ENCODE data around the gene GEMIN5.

DNA sequence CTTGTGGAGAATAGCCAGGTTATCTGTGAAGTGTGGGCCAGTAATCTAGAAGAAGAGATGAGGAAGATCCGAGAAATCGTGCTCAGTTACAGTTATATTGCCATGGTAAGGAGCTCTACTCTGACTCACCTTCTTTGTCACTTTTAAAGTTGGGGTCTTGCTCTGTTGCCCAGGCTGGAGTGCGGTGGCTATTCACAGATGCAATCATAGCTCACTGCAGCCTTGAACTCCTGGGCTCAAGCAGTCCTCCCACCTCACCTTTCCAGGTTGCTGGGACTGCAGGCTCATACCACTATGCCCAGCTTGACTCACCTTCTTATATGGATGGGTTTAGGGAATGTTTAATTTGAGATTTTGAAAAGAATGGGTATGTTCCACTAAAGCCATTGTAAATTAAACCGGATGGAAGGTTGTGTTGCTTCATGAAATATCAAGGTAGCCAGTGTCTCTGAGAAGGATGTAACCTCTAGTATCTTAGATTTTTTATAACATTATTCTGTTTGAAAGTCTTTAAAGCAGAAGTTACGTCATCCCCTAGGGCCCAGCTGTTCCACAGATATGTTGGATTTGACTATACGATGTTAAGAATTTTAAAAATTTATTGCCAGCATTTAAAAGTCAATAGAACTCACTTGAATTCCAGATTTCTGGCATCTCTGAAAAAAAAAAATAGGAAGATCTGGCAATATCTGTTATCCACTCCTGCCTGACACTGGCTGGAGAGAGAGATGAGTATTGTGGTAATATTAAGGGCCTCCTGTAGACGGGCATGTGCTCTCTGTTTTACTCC is 74.5 kb downstream of the GEMIN5 start:
- TF ChIP-seq GATA2 (IDR thresholded peaks at IDR 0.05; ENCODE audit: low read depth, low read length) (no peak), GATA3 (IDR thresholded peaks at IDR 0.05; ENCODE audit: low read depth, low read length) (no peak)

Measured in SH-SY5Y (cell line).